Stimulated activated CD8-positive, alpha-beta memory T cell treated with anti-CD3 and anti-CD28 coated beads, Interleukin-4, amount 100 ng/mL, for 24 hours (primary cell): ENCODE measurements around the gene ARHGAP25.

Experiments
- DNase-seq: peaks from one replicate; pipeline ENCODE4 v3.0.0-alpha.2; 2020; ENCODE audit warnings: low read depth

Gene ARHGAP25

GRCh38 chr2:68734688-68735525 is at the start of gene ARHGAP25:
TSS of gene ARHGAP25 (plus strand) at chr2:68734811. CDS start at chr2:68735200, 389 bp downstream.
- no peak for DNase-seq

GRCh38 chr2:68686178-68686577 is 48.4 kb upstream of the ARHGAP25 start:
- no peak for DNase-seq

DNA sequence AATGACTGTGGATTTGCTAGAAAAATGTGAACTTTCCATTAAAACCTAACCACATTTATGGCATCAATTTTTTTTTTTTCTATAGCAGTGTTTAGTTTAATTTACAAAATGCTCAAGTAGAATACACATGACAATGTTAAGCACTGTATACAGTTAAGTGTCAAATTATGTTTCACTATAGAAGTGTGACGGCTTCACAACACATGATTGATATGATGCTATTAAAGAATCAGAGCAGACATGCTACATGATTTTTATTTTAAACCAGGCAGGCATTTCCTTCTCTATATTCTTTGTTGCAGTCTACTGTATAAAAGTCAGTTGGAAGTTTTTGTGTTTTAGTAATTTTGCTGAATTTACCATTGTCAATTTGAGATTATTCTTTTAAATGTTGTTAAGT is 47.6 kb upstream of the ARHGAP25 start:
- DNase-seq = no peak

DNA sequence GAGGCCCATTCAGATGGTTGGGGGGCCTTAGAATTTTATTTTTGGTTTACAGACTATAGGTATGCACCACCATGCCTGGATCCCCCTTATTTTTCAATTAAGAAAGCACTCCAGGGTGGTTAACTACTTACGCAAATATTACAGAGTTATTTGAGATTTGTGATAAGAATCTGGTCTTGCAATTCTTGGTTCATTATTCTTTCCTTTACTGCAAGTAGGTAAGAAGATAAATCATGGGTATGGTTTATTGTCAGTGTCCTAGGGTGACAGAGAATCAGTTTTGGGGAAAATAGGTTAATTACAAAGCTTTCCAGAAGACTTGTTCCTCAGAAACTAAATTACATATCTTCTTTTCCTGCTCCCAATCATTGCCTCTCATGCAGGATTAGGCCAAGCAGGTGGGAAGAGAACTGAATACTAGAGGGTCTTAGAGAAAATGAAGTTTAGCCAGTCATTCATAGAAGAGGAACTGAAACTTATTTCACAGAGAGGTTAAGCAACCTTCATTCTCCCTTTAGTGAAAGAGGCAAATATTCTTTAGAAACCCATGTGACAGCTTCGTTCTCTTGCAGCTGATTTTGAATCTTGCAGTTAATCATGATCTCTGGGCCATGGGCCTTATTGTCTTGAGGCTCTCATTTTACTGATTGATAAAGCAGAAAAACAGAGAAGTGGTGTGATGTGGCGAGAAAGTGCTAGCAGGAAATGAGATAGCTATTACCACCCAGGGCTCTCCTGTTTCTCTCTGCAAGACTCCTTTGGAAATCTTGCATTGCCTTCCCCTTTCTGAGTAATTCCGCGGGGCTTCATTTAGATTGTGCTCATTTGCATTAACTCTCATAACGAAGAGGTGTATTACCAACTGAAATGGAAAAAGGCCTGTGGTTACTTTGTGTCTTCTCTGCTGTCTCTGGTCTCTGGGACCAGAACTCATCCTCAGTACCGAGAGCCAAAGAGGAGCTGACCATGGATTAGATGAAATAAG is 44.8 kb upstream of the ARHGAP25 start:
- no peak for DNase-seq

DNA sequence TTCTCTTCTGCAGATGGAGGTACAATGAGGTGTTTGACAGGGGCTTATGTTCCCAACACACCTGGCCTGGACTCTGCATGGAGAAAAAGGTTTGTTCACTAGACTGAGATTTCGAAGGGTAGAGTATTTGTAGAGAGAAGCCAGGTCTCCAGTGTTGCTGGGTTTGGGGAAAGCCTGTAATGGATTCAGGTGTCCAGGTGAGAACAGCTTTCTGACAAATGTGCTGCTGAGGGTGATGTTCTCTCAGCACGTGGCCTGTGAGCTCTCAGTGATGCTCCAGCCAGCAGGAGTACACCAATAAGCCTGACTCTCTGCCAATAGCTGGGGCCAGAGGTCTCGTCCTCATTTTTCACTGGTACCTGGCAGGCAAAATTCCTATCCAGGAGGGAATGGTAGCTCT is 43.8 kb upstream of the ARHGAP25 start:
- DNase-seq = no peak

DNA sequence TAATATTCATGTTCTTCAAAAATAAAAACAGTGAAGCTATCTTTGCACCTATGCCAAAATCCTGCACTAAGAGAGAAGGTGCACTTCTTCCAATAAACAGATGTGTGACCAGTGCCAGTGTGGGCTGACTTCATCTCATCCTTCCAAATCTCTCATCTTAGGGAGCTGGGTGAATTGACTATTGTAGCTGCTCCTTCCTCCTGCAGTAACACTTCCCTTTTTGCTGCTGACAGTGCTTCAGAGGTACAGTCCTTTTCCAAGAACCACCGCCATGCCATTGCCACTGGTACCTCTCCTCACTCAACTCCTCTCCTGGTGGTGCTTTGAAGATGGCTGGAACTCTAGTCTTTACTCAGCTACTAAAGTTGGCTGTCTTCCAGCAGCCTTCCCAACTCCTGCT is 42.1 kb upstream of the ARHGAP25 start:
- no peak for DNase-seq

GRCh38 chr2:68693951-68694350 is 40.7 kb upstream of the ARHGAP25 start:
- no peak for DNase-seq

GRCh38 chr2:68695971-68696370 is 38.6 kb upstream of the ARHGAP25 start:
- DNase-seq = no peak

GRCh38 chr2:68696554-68696953 is 38.1 kb upstream of the ARHGAP25 start:
- DNase-seq = no peak

DNA sequence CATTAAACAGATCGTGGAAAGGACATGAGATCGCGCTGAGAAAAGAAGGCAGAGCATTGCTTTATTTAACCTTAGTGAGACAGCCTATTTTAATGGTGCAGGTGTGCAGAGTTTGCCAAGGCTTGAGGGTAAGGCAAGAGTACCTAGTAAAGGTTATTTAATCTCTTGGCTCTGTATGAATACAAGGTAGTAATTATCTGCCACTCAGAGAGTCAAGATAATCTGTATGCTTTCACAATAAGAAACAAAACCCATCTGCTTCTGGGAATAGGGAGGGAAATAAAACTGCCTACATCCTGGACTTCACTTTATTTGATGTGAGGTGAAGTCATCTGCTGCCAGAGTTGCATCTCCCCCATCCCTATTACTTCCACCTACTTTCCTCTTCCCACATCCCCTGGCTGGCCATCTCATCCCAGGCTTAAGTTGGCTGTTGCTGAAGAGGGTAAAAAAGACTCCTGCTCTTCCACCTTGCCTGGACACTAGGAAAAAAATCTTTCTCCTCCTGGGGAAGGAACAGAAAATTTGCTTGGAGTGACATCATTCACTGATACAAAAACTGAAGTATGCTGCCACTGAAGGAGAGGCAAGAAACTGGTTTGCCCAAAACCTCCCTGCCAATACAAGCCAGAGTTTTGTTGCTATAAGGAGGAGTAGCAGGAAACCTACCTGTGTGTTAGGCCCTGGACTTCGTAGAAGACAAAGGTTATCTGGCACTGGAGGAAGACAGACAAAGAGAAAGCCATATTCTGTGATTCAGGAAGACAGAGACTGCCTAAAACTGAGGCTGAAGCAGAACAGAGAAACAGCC is 35.8 kb upstream of the ARHGAP25 start:
- no peak for DNase-seq

DNA sequence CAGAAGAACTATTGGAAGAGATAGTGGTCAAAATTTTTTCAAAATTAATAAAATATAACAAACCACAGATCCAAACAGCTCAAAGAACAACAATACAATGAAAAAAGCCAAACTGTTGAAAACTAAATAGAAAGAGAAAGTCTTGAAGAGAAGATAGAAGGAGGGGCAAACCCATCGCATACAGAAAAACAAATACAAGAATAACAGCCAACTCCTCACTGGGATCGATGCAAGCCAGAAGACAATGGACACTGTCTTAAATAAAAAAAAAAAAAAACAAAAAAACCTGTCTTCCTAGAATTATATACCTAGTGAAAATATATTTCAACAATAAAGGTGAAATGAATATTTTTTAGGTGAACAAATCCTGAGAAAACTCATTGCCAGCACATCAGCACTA is 34.1 kb upstream of the ARHGAP25 start:
- DNase-seq = no peak

- no peak for DNase-seq
Measured at GRCh38 chr2:68706637-68707036, 28.0 kb upstream of the ARHGAP25 start.

- DNase-seq = no peak
Measured at GRCh38 chr2:68708629-68709028, 26.0 kb upstream of the ARHGAP25 start.

DNA sequence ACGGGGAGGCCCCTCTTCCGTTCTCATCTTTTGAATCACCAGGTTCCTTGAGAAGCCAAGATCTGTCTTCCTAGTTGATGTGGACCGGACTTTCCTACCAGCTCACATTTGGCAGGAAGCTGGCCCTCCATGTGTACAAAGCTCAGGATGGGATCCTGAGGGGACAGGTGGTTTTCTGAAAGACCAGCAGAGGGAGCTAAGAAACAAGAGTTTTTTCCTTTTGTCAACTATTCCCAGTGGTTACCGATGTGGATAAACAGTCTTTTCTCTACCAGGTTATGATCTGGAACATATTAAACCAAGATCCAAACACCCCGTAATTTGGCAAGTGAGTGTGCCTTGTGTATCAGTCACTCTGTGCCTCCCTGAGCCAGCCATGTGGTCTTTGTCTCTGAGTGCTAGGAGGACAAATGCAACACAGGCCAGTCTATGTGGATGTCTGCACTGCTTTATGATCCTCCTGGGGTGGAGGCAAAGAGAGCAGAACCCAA is 25.1 kb upstream of the ARHGAP25 start:
- DNase-seq = no peak

DNA sequence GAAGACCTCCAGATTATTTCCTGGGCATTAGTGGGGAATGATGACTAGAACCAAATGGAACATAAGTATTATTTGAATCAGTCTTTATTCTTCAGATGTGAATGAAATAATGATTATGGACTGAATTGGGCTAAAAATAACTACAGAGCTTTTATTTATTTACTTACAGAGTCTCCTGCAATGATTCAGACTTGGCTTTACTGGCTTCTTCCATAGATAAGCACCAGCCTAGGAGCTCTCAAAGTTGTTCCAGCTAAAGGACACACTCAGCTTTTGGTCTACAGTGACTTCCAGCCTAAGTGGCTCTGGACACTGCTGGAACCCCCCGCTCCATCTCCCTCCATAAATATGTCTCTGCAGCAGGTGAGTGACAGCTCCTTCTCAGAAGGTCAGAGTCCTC is 24.3 kb upstream of the ARHGAP25 start:
- DNase-seq = no peak

- no peak for DNase-seq
Measured at GRCh38 chr2:68710756-68711155, 23.9 kb upstream of the ARHGAP25 start.

GRCh38 chr2:68714866-68715265 is 19.7 kb upstream of the ARHGAP25 start:
- no peak for DNase-seq

DNA sequence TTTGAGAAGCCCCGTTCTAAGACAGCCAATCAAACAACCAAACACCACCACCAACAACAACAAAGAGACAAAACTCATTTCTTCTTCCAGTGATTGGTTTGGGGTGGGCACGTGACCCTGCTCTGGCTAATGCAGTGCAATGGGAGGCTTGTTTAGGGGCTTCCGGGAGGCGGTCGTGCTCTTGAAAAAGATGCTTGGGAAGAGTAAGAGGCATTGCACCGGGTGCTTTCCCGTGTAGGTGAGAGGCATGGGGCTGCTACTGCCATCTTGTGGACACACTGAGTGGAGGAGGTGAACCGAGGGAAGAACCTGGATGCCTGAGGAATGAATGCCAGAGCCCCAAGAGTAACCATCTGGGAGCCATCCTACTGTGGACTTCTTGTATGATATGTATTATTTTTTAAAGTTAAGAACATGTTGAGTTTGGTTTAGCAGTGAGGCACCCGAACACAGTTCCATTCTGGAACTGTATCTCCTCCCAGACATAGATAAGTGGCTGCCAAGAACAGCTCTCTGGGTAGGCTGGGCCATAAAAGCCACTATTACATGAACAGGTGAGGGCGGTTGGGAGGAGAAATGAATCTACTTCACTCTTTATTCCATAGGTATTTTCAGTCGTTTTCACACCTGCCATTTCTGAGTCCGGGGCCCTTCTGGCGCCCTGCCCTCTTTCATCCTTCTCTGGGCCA is 19.1 kb upstream of the ARHGAP25 start:
- no peak for DNase-seq

GRCh38 chr2:68716604-68717304 is 17.9 kb upstream of the ARHGAP25 start:
- DNase-seq = no peak

DNA sequence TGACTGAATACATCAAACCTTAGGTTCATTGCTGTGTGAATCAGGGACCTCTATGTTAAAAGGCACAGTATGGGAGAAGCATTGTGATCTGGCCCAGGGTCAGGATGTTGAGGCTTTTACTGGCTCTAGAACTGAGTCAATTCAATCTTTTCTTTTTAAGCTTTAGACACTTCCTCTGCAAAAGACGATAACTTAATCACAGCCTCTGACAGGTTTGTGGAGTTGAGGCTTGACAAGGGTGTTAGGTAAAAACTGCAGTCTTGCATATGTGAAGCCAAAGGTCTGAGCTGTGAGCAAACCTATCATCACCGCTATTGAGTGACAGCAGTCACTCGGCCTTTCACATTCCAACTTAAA is 17.3 kb upstream of the ARHGAP25 start:
- no peak for DNase-seq

DNA sequence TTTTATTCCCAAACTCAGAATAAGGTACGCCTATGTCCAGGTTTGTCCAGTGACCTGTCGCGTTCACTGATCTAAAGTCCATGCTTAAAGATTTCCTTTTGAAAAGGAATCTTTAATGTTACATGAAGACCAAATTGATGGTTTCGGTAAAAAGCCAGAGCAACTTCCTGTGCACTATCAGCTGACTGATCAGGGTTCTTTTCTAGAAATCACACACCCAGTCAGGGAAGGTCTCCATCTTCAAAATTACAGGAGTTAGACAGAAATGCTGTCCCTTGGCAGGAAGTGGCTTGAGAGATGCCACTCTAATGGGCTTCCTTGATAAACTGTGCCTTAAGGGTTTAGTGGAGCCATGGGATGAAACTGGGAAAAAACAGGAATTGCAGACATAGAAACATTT is 14.7 kb upstream of the ARHGAP25 start:
- DNase-seq = no peak
